Neural cell (in vitro differentiated cells): ENCODE measurements around the gene EEF1AKMT4.

ENCODE experiments used
- POLR2AphosphoS5 ChIP-seq: IDR thresholded peaks from 2 replicates; pipeline ENCODE4 v1.6.1; 2012
- SMC3 ChIP-seq: fragments of 450-650 bp; conservative IDR thresholded peaks from 2 replicates; pipeline ENCODE4 v1.6.1; 2014; ENCODE audit warnings: antibody characterized with exemption, mild to moderate bottlenecking, moderate library complexity; ENCODE audit not compliant: poor library complexity
- TAF1 ChIP-seq: IDR thresholded peaks from 2 replicates; pipeline ENCODE4 v1.6.1; 2012; ENCODE audit warnings: low read depth
- TF ChIP-seq, protein P1 (sequence below): IDR thresholded peaks from 2 replicates; pipeline ENCODE4 v1.6.1; 2012; ENCODE audit warnings: borderline replicate concordance
- TF ChIP-seq, protein P2 (sequence below): fragments of 450-650 bp; IDR thresholded peaks from 2 replicates; pipeline ENCODE4 v1.5.1; 2014; ENCODE audit warnings: antibody characterized with exemption, mild to moderate bottlenecking, moderate library complexity; ENCODE audit not compliant: poor library complexity, severe bottlenecking

DNA sequence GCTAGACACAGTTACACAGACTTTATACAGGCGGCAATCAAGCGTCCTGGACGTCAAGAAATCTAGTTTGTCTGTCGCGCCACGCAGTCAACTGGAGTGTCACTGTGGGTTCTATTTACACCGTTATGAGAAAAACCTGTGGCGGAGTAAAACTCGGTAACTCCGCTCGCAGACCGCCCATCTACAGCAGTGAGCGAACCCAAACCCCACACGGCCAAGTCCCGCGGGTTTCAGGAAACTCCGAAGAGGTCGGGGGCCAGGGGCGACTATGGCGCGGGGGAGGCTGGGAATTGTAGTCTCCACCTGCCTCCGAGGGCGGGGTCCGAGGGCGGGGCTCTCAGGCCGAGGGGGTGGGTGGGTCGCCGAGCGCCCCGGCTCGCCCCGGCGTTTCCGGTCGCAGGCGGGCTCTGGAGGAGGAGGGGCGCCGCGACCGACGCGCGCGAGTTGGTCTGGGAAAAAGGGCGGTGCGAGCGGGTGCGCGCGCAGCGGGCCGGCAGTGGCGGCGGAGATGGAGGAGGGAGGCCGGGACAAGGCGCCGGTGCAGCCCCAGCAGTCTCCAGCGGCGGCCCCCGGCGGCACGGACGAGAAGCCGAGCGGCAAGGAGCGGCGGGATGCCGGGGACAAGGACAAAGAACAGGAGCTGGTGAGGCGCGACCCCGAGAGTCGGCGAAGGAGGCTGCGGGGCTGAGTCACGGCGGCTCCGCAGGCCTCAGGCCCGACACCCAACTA is 49.5 kb downstream of the EEF1AKMT4 start, which contains the start of gene PSMD2:
- peak; percentile 28 for TF ChIP-seq SMC3
- TF ChIP-seq POLR2AphosphoS5 = peak; percentile 96
- TF ChIP-seq TAF1 = no peak
- TF ChIP-seq, protein P1, sequence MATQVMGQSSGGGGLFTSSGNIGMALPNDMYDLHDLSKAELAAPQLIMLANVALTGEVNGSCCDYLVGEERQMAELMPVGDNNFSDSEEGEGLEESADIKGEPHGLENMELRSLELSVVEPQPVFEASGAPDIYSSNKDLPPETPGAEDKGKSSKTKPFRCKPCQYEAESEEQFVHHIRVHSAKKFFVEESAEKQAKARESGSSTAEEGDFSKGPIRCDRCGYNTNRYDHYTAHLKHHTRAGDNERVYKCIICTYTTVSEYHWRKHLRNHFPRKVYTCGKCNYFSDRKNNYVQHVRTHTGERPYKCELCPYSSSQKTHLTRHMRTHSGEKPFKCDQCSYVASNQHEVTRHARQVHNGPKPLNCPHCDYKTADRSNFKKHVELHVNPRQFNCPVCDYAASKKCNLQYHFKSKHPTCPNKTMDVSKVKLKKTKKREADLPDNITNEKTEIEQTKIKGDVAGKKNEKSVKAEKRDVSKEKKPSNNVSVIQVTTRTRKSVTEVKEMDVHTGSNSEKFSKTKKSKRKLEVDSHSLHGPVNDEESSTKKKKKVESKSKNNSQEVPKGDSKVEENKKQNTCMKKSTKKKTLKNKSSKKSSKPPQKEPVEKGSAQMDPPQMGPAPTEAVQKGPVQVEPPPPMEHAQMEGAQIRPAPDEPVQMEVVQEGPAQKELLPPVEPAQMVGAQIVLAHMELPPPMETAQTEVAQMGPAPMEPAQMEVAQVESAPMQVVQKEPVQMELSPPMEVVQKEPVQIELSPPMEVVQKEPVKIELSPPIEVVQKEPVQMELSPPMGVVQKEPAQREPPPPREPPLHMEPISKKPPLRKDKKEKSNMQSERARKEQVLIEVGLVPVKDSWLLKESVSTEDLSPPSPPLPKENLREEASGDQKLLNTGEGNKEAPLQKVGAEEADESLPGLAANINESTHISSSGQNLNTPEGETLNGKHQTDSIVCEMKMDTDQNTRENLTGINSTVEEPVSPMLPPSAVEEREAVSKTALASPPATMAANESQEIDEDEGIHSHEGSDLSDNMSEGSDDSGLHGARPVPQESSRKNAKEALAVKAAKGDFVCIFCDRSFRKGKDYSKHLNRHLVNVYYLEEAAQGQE = no peak
- TF ChIP-seq, protein P2, sequence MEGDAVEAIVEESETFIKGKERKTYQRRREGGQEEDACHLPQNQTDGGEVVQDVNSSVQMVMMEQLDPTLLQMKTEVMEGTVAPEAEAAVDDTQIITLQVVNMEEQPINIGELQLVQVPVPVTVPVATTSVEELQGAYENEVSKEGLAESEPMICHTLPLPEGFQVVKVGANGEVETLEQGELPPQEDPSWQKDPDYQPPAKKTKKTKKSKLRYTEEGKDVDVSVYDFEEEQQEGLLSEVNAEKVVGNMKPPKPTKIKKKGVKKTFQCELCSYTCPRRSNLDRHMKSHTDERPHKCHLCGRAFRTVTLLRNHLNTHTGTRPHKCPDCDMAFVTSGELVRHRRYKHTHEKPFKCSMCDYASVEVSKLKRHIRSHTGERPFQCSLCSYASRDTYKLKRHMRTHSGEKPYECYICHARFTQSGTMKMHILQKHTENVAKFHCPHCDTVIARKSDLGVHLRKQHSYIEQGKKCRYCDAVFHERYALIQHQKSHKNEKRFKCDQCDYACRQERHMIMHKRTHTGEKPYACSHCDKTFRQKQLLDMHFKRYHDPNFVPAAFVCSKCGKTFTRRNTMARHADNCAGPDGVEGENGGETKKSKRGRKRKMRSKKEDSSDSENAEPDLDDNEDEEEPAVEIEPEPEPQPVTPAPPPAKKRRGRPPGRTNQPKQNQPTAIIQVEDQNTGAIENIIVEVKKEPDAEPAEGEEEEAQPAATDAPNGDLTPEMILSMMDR = no peak
